ENCODE data around the gene TBX19. TPM values are rescaled to one million over a fixed set of nuclear protein-coding genes. Genes with fewer than 3 reads are reported as not detected.

The TBX19 gene
- total RNA-seq, 6 experiments from 2014 or later, result 0.43 to 0.68 (median 0.56) TPM

- DNase-seq, result no peak
- intact Hi-C loops (cut with DNase I), result no loop called here
Observed at GRCh38 chr1:168317309-168317708, 36.6 kb downstream of the TBX19 start.

GRCh38 chr1:168319691-168320090, 39.0 kb downstream of the TBX19 start:
- DNase-seq (no peak), ATAC-seq (no peak)
- Histone ChIP-seq H3K9me3 (no peaks in the 10 kb centered on the region), H3K36me3 (no peaks in the 10 kb centered on the region), H3K27me3 (no peaks in the 10 kb centered on the region), H3K4me1 (peaks cover 0 to 11% (median 2%) of the 10 kb centered on the region in 4 donors), H3K4me3 (no peak overlapping the region), H3K27ac (no peak overlapping the region)
- intact Hi-C loops (cut with DNase I), result loop anchor here in 1 of 2 donors (10.0 kb wide), 1 partner anchor 205 kb away; no protein-coding TSS in a partner anchor
- no peak for TF ChIP-seq CTCF (IDR thresholded peaks at IDR 0.05)
- no peak for TF ChIP-seq POLR2A (IDR thresholded peaks at IDR 0.05)
- 83% methylated on average over 8 of the region's 8 CpGs for WGBS (ENCODE audit: insufficient coverage, low coverage, low lambda C conversion rate, missing lambda C conversion rate)

More at GRCh38 chr1:168317309-168317708, 36.6 kb downstream of the TBX19 start:
- no peak overlapping the region for H3K27ac ChIP-seq
- no peaks in the 10 kb centered on the region for H3K36me3 ChIP-seq
- 74% methylated on average over 4 of the region's 4 CpGs for WGBS (ENCODE audit: insufficient coverage, low coverage, low lambda C conversion rate, missing lambda C conversion rate)
- H3K4me3 ChIP-seq, result no peak overlapping the region
- no peak for TF ChIP-seq CTCF (IDR thresholded peaks at IDR 0.05)
- no peak for TF ChIP-seq POLR2A (IDR thresholded peaks at IDR 0.05)
- H3K9me3 ChIP-seq, result no peaks in the 10 kb centered on the region
- no peak for ATAC-seq
- H3K4me1 ChIP-seq, result peaks cover 0 to 11% (median 2%) of the 10 kb centered on the region in 4 donors
- H3K27me3 ChIP-seq, result no peaks in the 10 kb centered on the region

GRCh38 chr1:168320149-168320548, 39.5 kb downstream of the TBX19 start:
- H3K27ac ChIP-seq, result no peak overlapping the region
- 11% methylated on average over 1 of the region's 1 CpG for WGBS (ENCODE audit: insufficient coverage, low coverage, low lambda C conversion rate, missing lambda C conversion rate)
- no peaks in the 10 kb centered on the region for H3K9me3 ChIP-seq
- intact Hi-C loops (cut with DNase I), result loop anchor here in 1 of 2 donors (10.0 kb wide), 1 partner anchor 205 kb away; no protein-coding TSS in a partner anchor
- peak in 3 of 4 donors; percentile 34 to 65 (median 62) for ATAC-seq
- TF ChIP-seq CTCF (IDR thresholded peaks at IDR 0.05), result no peak
- no peak for TF ChIP-seq POLR2A (IDR thresholded peaks at IDR 0.05)
- H3K27me3 ChIP-seq, result no peaks in the 10 kb centered on the region
- no peak overlapping the region for H3K4me3 ChIP-seq
- DNase-seq, result no peak
- peaks cover 0 to 11% (median 2%) of the 10 kb centered on the region in 4 donors for H3K4me1 ChIP-seq
- no peaks in the 10 kb centered on the region for H3K36me3 ChIP-seq

- 64% methylated on average over 4 of the region's 5 CpGs for WGBS (ENCODE audit: insufficient coverage, low coverage, low lambda C conversion rate, missing lambda C conversion rate)
- H3K4me3 ChIP-seq, result no peak overlapping the region
- intact Hi-C loops (cut with DNase I), result loop anchor here in 1 of 2 donors (10.0 kb wide), 1 partner anchor 206 kb away; no protein-coding TSS in a partner anchor
- no peak for TF ChIP-seq CTCF (IDR thresholded peaks at IDR 0.05)
- TF ChIP-seq POLR2A (IDR thresholded peaks at IDR 0.05), result no peak
- DNase-seq, result no peak
- H3K4me1 ChIP-seq, result peaks cover 0 to 11% (median 2%) of the 10 kb centered on the region in 4 donors
- no peaks in the 10 kb centered on the region for H3K27me3 ChIP-seq
- no peaks in the 10 kb centered on the region for H3K36me3 ChIP-seq
- no peaks in the 10 kb centered on the region for H3K9me3 ChIP-seq
- peak in 3 of 4 donors; percentile 39 to 96 (median 41) for ATAC-seq
- H3K27ac ChIP-seq, result no peak overlapping the region
Observed at GRCh38 chr1:168320800-168321450, 40.2 kb downstream of the TBX19 start.

All from right lobe of liver (tissue), 6 donors.